Fibroblast of lung (primary cell): ENCODE measurements around the gene IRF5.

Experiments
- EZH2 ChIP-seq: IDR thresholded peaks from 2 replicates; pipeline ENCODE4 v1.5.1; 2012; ENCODE audit warnings: low read length, control low read depth, mild to moderate bottlenecking; ENCODE audit errors: missing control alignments
- TF ChIP-seq, protein P1 (sequence below), 2 donors: IDR thresholded peaks in 1 of 2; conservative IDR thresholded peaks in 1 of 2; 1 replicate in 1 of 2; 2 replicates in 1 of 2; pipeline ENCODE4 v1.5.1; 2011 to 2012; ENCODE audit warnings: low read length in 2 of 2, control low read depth in 1 of 2, inconsistent platforms in 1 of 2, low read depth in 1 of 2, mild to moderate bottlenecking in 1 of 2

DNA sequence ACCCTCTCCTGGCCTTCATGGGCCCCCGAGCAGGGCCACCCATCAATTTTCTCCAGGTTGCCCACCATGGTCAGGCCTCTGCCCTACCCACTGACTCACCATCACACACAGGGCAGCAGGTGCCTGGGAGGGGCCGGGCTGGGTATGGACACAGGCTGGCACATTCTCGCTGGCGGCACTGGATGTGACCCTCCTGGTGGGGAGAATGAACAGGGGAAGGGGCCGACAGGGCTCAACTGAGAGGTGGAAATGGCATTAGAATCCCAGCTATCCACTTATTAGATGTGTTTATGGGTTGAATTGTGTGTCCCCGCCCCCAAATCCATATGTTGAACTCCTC is 43.7 kb upstream of the IRF5 start:
- TF ChIP-seq, protein P1, sequence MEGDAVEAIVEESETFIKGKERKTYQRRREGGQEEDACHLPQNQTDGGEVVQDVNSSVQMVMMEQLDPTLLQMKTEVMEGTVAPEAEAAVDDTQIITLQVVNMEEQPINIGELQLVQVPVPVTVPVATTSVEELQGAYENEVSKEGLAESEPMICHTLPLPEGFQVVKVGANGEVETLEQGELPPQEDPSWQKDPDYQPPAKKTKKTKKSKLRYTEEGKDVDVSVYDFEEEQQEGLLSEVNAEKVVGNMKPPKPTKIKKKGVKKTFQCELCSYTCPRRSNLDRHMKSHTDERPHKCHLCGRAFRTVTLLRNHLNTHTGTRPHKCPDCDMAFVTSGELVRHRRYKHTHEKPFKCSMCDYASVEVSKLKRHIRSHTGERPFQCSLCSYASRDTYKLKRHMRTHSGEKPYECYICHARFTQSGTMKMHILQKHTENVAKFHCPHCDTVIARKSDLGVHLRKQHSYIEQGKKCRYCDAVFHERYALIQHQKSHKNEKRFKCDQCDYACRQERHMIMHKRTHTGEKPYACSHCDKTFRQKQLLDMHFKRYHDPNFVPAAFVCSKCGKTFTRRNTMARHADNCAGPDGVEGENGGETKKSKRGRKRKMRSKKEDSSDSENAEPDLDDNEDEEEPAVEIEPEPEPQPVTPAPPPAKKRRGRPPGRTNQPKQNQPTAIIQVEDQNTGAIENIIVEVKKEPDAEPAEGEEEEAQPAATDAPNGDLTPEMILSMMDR (conservative IDR thresholded peaks at IDR 0.05 in 1 of 2, IDR thresholded peaks at IDR 0.05 in 1 of 2; ENCODE audit: low read depth in 1 of 2, low read length in 2 of 2) = no peak
- TF ChIP-seq EZH2 = no peak
